Cardiac muscle cell (in vitro differentiated cells and primary cell): ENCODE measurements around the gene YJEFN3. TPM values are rescaled to one million over a fixed set of nuclear protein-coding genes. Genes with fewer than 3 reads are reported as not detected.

Source experiments
- DNase-seq, 2 donors: peaks; one replicate each; pipeline versions ENCODE4 v3.0.0 to v3.0.0-alpha.2; 2010 to 2017; ENCODE audit warnings: low read depth in 1 of 2, low spot score in 1 of 2
- H3K27ac ChIP-seq: fragments of 200-600 bp; sonication (generic); 2 replicates; pipeline ENCODE4 v1.5.1; 2016
- H3K27me3 ChIP-seq: fragments of 200-600 bp; sonication (generic); 2 replicates; pipeline ENCODE4 v1.6.0; 2016; ENCODE audit warnings: control low read depth
- H3K36me3 ChIP-seq: fragments of 200-600 bp; sonication (generic); 2 replicates; pipeline ENCODE4 v1.5.1; 2016; ENCODE audit warnings: control low read depth
- H3K4me1 ChIP-seq: fragments of 200-600 bp; sonication (generic); 2 replicates; pipeline ENCODE4 v1.8.1; 2017; ENCODE audit warnings: low read depth, mild to moderate bottlenecking, mixed run types
- H3K4me3 ChIP-seq: fragments of 200-600 bp; sonication (generic); 2 replicates; pipeline ENCODE4 v1.5.1; 2016; ENCODE audit warnings: mild to moderate bottlenecking
- H3K9me3 ChIP-seq: fragments of 200-600 bp; sonication (generic); 2 replicates; pipeline ENCODE4 v1.5.1; 2017; ENCODE audit warnings: low read depth, mild to moderate bottlenecking, control low read depth
- CTCF ChIP-seq: IDR thresholded peaks from 2 replicates; pipeline ENCODE4 v1.5.1; 2012; ENCODE audit warnings: low read depth, mild to moderate bottlenecking, low read length
- polyA plus RNA-seq: library from polyadenylated mRNA; unstranded; fragments of >200 nt; fragmentation: Nextera tagmentation; extraction: Ambion mirVana; gene quantifications from 2 replicates; pipeline ENCODE4 v1.2.1, GENCODE V29; 2016
- total RNA-seq: library from RNA; depleted of rRNA; stranded (reverse); fragments of >200 nt; gene quantifications from 2 replicates; pipeline ENCODE4 v1.2.3, GENCODE V29; 2016

The YJEFN3 gene, protein sequence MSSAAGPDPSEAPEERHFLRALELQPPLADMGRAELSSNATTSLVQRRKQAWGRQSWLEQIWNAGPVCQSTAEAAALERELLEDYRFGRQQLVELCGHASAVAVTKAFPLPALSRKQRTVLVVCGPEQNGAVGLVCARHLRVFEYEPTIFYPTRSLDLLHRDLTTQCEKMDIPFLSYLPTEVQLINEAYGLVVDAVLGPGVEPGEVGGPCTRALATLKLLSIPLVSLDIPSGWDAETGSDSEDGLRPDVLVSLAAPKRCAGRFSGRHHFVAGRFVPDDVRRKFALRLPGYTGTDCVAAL
- total RNA-seq, result 10.6 and 12.5 TPM in 2 replicates
- 23.0 and 29.9 TPM in 2 replicates for polyA plus RNA-seq

- H3K9me3 ChIP-seq, result no peaks in the 10 kb centered on the region
- no peak within 1 kb of the TSS for H3K27ac ChIP-seq
- no peaks in the 10 kb centered on the region for H3K27me3 ChIP-seq
- DNase-seq, result peak in 1 of 2 donors; percentile 58
- H3K36me3 ChIP-seq, result peaks cover 3% of the 10 kb centered on the region
- no peak for TF ChIP-seq CTCF
- H3K4me3 ChIP-seq, result no peak within 1 kb of the TSS
- peaks cover 11% of the 10 kb centered on the region for H3K4me1 ChIP-seq
Measured at GRCh38 chr19:19528721-19529490, at the start of gene YJEFN3. Gene YJEFN3 (plus strand): TSS chr19:19528911. CDS start chr19:19528933, 22 bp downstream.

GRCh38 chr19:19480688-19481087, 48.0 kb upstream of the YJEFN3 start:
- TF ChIP-seq CTCF, result no peak
- H3K27ac ChIP-seq, result no peak overlapping the region
- peaks cover 16% of the 10 kb centered on the region for H3K4me1 ChIP-seq
- H3K36me3 ChIP-seq, result no peaks in the 10 kb centered on the region
- DNase-seq, result no peak
- H3K27me3 ChIP-seq, result no peaks in the 10 kb centered on the region
- H3K9me3 ChIP-seq, result no peaks in the 10 kb centered on the region
- no peak overlapping the region for H3K4me3 ChIP-seq

DNA sequence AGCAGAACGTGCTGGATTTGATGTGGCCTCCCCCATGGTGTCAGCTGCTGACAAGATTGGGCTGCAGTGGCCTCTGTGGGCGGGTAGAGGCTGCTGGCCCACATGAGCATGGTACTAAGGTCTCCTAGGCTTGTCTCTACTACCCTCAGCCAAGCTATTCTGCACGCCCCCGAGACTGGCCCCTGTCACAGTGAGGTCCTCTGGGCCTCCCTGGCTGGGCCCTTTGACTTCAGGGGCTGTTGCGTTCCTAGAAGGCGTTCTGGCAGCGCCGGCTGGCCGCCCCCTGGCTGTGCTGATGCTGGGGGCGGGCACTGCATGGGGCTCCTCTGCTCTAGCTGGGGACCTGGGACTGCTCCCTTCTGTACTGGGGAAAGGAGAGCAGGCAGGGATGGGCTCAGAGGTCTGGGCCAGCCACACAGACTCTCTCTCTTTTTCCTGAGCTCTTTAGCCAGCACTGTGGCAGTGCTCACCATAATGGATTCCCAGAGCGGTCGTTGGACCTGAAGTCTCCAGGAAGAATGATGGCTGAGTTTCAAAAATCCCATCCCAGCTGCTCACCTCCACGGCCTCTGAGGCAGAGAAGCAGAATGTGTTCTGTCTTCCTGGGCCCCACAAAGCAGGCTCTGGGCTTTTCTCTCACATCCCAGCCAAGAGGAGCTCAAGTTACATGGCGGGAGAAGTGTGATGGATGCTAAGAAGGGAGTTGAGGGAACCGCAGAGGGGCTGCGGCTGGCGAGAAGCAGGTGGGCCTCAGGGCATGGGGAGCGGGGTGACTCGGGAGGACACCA, 45.7 kb upstream of the YJEFN3 start:
- TF ChIP-seq CTCF, result no peak
- H3K27ac ChIP-seq, result peak overlapping the region; percentile 71
- no peak for DNase-seq
- no peaks in the 10 kb centered on the region for H3K27me3 ChIP-seq
- no peak overlapping the region for H3K4me3 ChIP-seq
- H3K9me3 ChIP-seq, result no peaks in the 10 kb centered on the region
- peaks cover 22% of the 10 kb centered on the region for H3K4me1 ChIP-seq
- H3K36me3 ChIP-seq, result no peaks in the 10 kb centered on the region

GRCh38 chr19:19485161-19485997, 43.3 kb upstream of the YJEFN3 start:
- H3K4me3 ChIP-seq, result no peak overlapping the region
- H3K4me1 ChIP-seq, result peaks cover 37% of the 10 kb centered on the region
- no peaks in the 10 kb centered on the region for H3K9me3 ChIP-seq
- no peak for TF ChIP-seq CTCF
- no peaks in the 10 kb centered on the region for H3K27me3 ChIP-seq
- peak overlapping the region; percentile 91 for H3K27ac ChIP-seq
- H3K36me3 ChIP-seq, result no peaks in the 10 kb centered on the region
- DNase-seq, result peak in 1 of 2 donors; percentile 38

DNA sequence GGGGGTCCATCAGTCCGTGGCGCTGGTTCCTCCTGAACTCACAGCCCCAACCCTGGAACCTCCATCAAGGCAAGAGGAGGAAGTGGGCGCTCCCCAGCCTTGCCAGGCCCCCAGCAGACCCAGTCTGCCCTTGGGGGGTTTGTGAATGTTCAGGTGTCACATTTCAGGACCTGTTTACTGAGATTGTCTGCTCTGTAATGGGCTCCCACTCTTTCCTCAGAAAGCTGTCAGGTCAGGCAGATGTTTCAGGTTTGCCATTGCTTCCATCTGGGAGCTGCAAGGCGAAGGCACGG, 42.8 kb upstream of the YJEFN3 start:
- TF ChIP-seq CTCF, result no peak
- peak overlapping the region; percentile 91 for H3K27ac ChIP-seq
- no peaks in the 10 kb centered on the region for H3K9me3 ChIP-seq
- no peak for DNase-seq
- no peak overlapping the region for H3K4me3 ChIP-seq
- peaks cover 37% of the 10 kb centered on the region for H3K4me1 ChIP-seq
- H3K36me3 ChIP-seq, result no peaks in the 10 kb centered on the region
- no peaks in the 10 kb centered on the region for H3K27me3 ChIP-seq
